ENCODE data around the gene CDK11B.

- TF ChIP-seq CTCF (IDR thresholded peaks at IDR 0.05) (no peak), POLR2AphosphoS5 (IDR thresholded peaks at IDR 0.05) (no peak)
Observed at GRCh38 chr1:1677718-1678580, 19.1 kb upstream of the CDK11B start.

All from esophagus muscularis mucosa (tissue), 3 donors.